HG02852 (cell line): Measurements from ENCODE around the gene CLDN7.

ENCODE experiments used
- ATAC-seq: cut with Tn5 transposase; IDR thresholded peaks from one replicate; pipeline ENCODE4 v1.9.1; 2021; ENCODE audit warnings: mild to moderate bottlenecking, moderate library complexity; ENCODE audit not compliant: unreplicated experiment

The CLDN7 gene

GRCh38 chr17:7289256-7290032 lies 27.2 kb upstream of the CLDN7 start:
- no peak for ATAC-seq

- ATAC-seq: no peak
These were observed 23.4 kb upstream of the CLDN7 start for GRCh38 chr17:7285679-7286078.

- ATAC-seq: no peak
These were observed 22.6 kb upstream of the CLDN7 start for GRCh38 chr17:7284911-7285310.

- no peak for ATAC-seq
These were observed 21.4 kb upstream of the CLDN7 start for GRCh38 chr17:7283471-7284216.

GRCh38 chr17:7282752-7283321 lies 20.6 kb upstream of the CLDN7 start:
- ATAC-seq: no peak

- ATAC-seq: no peak
These were observed 19.9 kb upstream of the CLDN7 start for GRCh38 chr17:7281953-7282751.

- ATAC-seq: peak; percentile 70
These were observed 19.0 kb upstream of the CLDN7 start, which contains the start of gene SLC2A4 for GRCh38 chr17:7281074-7281952. TSS of gene SLC2A4 (plus strand) at chr17:7281718. CDS start at chr17:7281935, 217 bp downstream.

- ATAC-seq: peak; percentile 60
These were observed 18.3 kb upstream of the CLDN7 start for GRCh38 chr17:7280519-7281073.

GRCh38 chr17:7279448-7279847 lies 17.2 kb upstream of the CLDN7 start:
- no peak for ATAC-seq

- no peak for ATAC-seq
These were observed 4.5 kb upstream of the CLDN7 start for GRCh38 chr17:7266784-7267183.

GRCh38 chr17:7263801-7264078 lies 1.5 kb upstream of the CLDN7 start:
- ATAC-seq: no peak

GRCh38 chr17:7262935-7263800 lies 890 bp upstream of the CLDN7 start:
- no peak for ATAC-seq

GRCh38 chr17:7261379-7262191 lies 693 bp downstream of the CLDN7 start:
- no peak for ATAC-seq

GRCh38 chr17:7260651-7261378 lies 1.5 kb downstream of the CLDN7 start:
- no peak for ATAC-seq

GRCh38 chr17:7260151-7260550 lies 2.1 kb downstream of the CLDN7 start:
- ATAC-seq: no peak

GRCh38 chr17:7259555-7259889 lies 2.8 kb downstream of the CLDN7 start:
- ATAC-seq: no peak

GRCh38 chr17:7258731-7259554 lies 3.3 kb downstream of the CLDN7 start:
- no peak for ATAC-seq
